GM12878 (cell line): ENCODE measurements around the gene TAS1R2. TPM values are rescaled to one million over a fixed set of nuclear protein-coding genes. Genes with fewer than 3 reads are reported as not detected.

Source experiments
- ATAC-seq: fragments of 200-7000 bp; cut with Tn5 transposase; 3 replicates; pipeline ENCODE4 v1.9.1; 2020; ENCODE audit warnings: mild to moderate bottlenecking, moderate library complexity
- BruUV-seq: library from RNA; stranded (reverse); fragments of 400-500 nt; replicated peaks from 2 replicates; lab custom pipeline; 2021; lab: Mats Ljungman, UMichigan
- CTCF ChIA-PET: fragments of 300-600 bp; sonication (Branson Sonifier 250); formaldehyde crosslinking; extraction: SDS; loops from one replicate; lab custom pipeline; 2021; ENCODE audit warnings: inconsistent platforms; lab: Yijun Ruan, JAX
- POLR2A ChIA-PET: fragments of 350-600 bp; formaldehyde crosslinking; extraction: SDS; loops from one replicate; lab custom pipeline; 2021; ENCODE audit warnings: inconsistent platforms; lab: Charles Lee
- RAD21 ChIA-PET: fragments of 300-600 bp; sonication (Branson Sonifier 250); formaldehyde crosslinking; loops from one replicate; lab custom pipeline; 2023; ENCODE audit warnings: antibody characterized with exemption; ENCODE audit not compliant: unreplicated experiment; lab: Charles Lee
- SMC1A ChIA-PET: fragments of 300-600 bp; sonication (Branson Sonifier 250); formaldehyde crosslinking; loops from one replicate; lab custom pipeline; 2023; ENCODE audit not compliant: unreplicated experiment, uncharacterized antibody; lab: Charles Lee
- DNase-seq: peaks from one replicate; pipeline ENCODE4 v3.0.0-alpha.2; 2011; ENCODE audit warnings: low read depth, low spot score
- FAIRE-seq: peaks from 3 replicates; lab custom pipeline; 2011; peaks lifted over from hg19 to GRCh38; lab: Jason Lieb, UNC
- H2AFZ ChIP-seq: 2 replicates; pipeline ENCODE4 v1.6.0; 2011; ENCODE audit warnings: low read depth, low read length, control low read depth; ENCODE audit not compliant: control insufficient read depth
- H3K27ac ChIP-seq: 2 replicates; pipeline ENCODE4 v1.5.1; 2011; ENCODE audit warnings: control low read depth; ENCODE audit not compliant: control insufficient read depth, insufficient read depth
- H3K27me3 ChIP-seq, 2 experiments: replicated peaks in 1 of 2; 2 replicates each; pipeline versions ENCODE4 v1.6.0 to v1.6.1; 2011; ENCODE audit warnings: low read length in 1 of 2; ENCODE audit not compliant: control insufficient read depth in 2 of 2, insufficient read depth in 2 of 2
- H3K36me3 ChIP-seq, 2 experiments: 2 replicates each; pipeline ENCODE4 v1.5.1; 2011; ENCODE audit warnings: low read length in 1 of 2; ENCODE audit not compliant: control insufficient read depth in 2 of 2, insufficient read depth in 2 of 2
- H3K4me1 ChIP-seq: 2 replicates; pipeline ENCODE4 v1.6.1; 2011; ENCODE audit warnings: mild to moderate bottlenecking, low read length, moderate library complexity, mixed read lengths; ENCODE audit not compliant: control insufficient read depth, insufficient read depth
- H3K4me2 ChIP-seq: 2 replicates; pipeline ENCODE4 v1.6.0; 2011; ENCODE audit warnings: control low read depth; ENCODE audit not compliant: control insufficient read depth, insufficient read depth
- H3K4me3 ChIP-seq: fragments of 200-600 bp; sonication (generic); 2 replicates; pipeline ENCODE4 v1.5.1; 2016
- H3K79me2 ChIP-seq: 2 replicates; pipeline ENCODE4 v1.6.0; 2011; ENCODE audit warnings: low read length; ENCODE audit not compliant: control insufficient read depth, insufficient read depth
- H3K9ac ChIP-seq: 2 replicates; pipeline ENCODE4 v1.8.0; 2011; ENCODE audit warnings: low read length, control low read depth, mixed read lengths; ENCODE audit not compliant: control insufficient read depth, insufficient read depth
- H3K9me3 ChIP-seq: replicated peaks from 3 replicates; pipeline ENCODE4 v1.5.1; 2011; ENCODE audit warnings: mild to moderate bottlenecking, low read length; ENCODE audit not compliant: control insufficient read depth, insufficient read depth
- H4K20me1 ChIP-seq: 2 replicates; pipeline ENCODE4 v1.6.0; 2011; ENCODE audit not compliant: control insufficient read depth, insufficient read depth
- CHD1 ChIP-seq: IDR thresholded peaks from 2 replicates; pipeline ENCODE4 v1.6.1; 2012; ENCODE audit warnings: low read depth, low read length, improper control_type of control experiment
- CHD4 ChIP-seq: fragments of 200-600 bp; sonication (generic); IDR thresholded peaks from 2 replicates; pipeline ENCODE4 v1.6.1; 2016; ENCODE audit warnings: mild to moderate bottlenecking
- IRF4 ChIP-seq: IDR thresholded peaks from 2 replicates; pipeline ENCODE4 v1.6.1; 2011; ENCODE audit warnings: low read depth, low read length
- RBBP5 ChIP-seq: fragments of 200-600 bp; sonication (generic); conservative IDR thresholded peaks from 2 replicates; pipeline ENCODE4 v1.6.1; 2016
- SPI1 ChIP-seq: IDR thresholded peaks from 2 replicates; pipeline ENCODE4 v1.6.1; 2011; ENCODE audit warnings: low read depth, mild to moderate bottlenecking, low read length, moderate library complexity, borderline replicate concordance; ENCODE audit not compliant: insufficient read depth
- TCF12 ChIP-seq: IDR thresholded peaks from 2 replicates; pipeline ENCODE4 v1.6.1; 2011; ENCODE audit warnings: low read depth, mild to moderate bottlenecking, low read length
- WGBS: methylation state at CpG from one replicate; pipeline ENCODE4 v1.1.6; 2016; ENCODE audit warnings: low lambda C conversion rate; ENCODE audit not compliant: insufficient replicate concordance, insufficient coverage; ENCODE audit errors: missing lambda C conversion rate; 5-methylcytosine and 5-hydroxymethylcytosine counted together
- in situ Hi-C: fragments of 300-500 bp; cut with MboI; formaldehyde crosslinking; loops from 9 replicates; pipeline ENCODE4 v1.14.3; 2018; ENCODE audit warnings: mixed read lengths
- intact Hi-C: fragments of 100-400 bp; cut with micrococcal nuclease; formaldehyde crosslinking; loops from one replicate; pipeline ENCODE4 v1.14.2; 2022; ENCODE audit not compliant: unreplicated experiment
- polyA plus RNA-seq, 11 experiments: library from polyadenylated mRNA; depleted of rRNA in 4 of 11; unstranded in 6 of 11; stranded (reverse) in 5 of 11; fragments of >200 nt; fragmentation: Nextera tagmentation in 4 of 11; fragmentation: Illumina TruSeq in 1 of 11; extraction: Ambion mirVana in 4 of 11; extraction: Trizol in 1 of 11; gene quantifications; 1 replicate in 1 of 11; 2 replicates in 10 of 11; pipeline versions ENCODE4 v1.2.1 to v1.2.3, GENCODE V29; 2011 to 2016; ENCODE audit warnings: inconsistent platforms in 2 of 11, missing spikeins in 2 of 11, low read depth in 1 of 11
- total RNA-seq, 4 experiments: library from RNA; depleted of rRNA in 3 of 4; stranded (reverse); fragments of >200 nt in 3 of 4; fragmentation: Illumina TruSeq in 1 of 4; extraction: Trizol in 1 of 4; gene quantifications; 2 replicates each; pipeline versions ENCODE4 v1.2.1 to v1.2.3, GENCODE V29; 2013 to 2021
- TF ChIP-seq, protein P1 (sequence below): fragments of 450-650 bp; IDR thresholded peaks from 2 replicates; pipeline ENCODE4 v1.6.1; 2017; ENCODE audit warnings: mild to moderate bottlenecking, moderate library complexity
- TF ChIP-seq, protein P2 (sequence below): IDR thresholded peaks from 2 replicates; pipeline ENCODE4 v1.6.1; 2012; ENCODE audit warnings: low read length, inconsistent platforms

The TAS1R2 gene
- total and polyA plus RNA-seq, 10 of the 15 experiments (the other 5 are each of a cell fraction or from before 2014, with no cell fraction given): not detected

DNA sequence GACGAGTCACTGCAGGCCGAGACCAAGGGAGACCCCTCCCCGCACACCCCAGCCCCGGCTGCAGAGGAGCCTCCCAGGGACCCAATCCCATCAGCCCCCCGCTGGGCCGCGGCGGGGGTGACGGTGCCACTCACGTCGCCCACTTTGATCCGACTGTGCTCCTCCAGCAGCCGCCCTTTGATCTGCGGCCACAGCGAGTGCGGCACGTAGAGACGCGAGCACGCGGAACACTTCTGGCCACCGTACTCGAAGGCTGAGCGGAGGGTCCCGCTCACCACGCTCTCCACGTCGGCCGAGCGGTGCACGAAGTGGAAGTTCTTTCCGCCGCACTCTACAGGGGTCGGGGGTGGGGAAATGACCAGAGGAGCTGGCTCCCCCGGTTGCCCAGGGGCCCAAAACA lies 17.8 kb upstream of the TAS1R2 start (continued):
- TF ChIP-seq, protein P1, sequence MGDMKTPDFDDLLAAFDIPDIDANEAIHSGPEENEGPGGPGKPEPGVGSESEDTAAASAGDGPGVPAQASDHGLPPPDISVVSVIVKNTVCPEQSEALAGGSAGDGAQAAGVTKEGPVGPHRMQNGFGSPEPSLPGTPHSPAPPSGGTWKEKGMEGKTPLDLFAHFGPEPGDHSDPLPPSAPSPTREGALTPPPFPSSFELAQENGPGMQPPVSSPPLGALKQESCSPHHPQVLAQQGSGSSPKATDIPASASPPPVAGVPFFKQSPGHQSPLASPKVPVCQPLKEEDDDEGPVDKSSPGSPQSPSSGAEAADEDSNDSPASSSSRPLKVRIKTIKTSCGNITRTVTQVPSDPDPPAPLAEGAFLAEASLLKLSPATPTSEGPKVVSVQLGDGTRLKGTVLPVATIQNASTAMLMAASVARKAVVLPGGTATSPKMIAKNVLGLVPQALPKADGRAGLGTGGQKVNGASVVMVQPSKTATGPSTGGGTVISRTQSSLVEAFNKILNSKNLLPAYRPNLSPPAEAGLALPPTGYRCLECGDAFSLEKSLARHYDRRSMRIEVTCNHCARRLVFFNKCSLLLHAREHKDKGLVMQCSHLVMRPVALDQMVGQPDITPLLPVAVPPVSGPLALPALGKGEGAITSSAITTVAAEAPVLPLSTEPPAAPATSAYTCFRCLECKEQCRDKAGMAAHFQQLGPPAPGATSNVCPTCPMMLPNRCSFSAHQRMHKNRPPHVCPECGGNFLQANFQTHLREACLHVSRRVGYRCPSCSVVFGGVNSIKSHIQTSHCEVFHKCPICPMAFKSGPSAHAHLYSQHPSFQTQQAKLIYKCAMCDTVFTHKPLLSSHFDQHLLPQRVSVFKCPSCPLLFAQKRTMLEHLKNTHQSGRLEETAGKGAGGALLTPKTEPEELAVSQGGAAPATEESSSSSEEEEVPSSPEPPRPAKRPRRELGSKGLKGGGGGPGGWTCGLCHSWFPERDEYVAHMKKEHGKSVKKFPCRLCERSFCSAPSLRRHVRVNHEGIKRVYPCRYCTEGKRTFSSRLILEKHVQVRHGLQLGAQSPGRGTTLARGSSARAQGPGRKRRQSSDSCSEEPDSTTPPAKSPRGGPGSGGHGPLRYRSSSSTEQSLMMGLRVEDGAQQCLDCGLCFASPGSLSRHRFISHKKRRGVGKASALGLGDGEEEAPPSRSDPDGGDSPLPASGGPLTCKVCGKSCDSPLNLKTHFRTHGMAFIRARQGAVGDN: no peak
- TF ChIP-seq TCF12 (no peak), CHD1 (no peak)
- TF ChIP-seq, protein P2, sequence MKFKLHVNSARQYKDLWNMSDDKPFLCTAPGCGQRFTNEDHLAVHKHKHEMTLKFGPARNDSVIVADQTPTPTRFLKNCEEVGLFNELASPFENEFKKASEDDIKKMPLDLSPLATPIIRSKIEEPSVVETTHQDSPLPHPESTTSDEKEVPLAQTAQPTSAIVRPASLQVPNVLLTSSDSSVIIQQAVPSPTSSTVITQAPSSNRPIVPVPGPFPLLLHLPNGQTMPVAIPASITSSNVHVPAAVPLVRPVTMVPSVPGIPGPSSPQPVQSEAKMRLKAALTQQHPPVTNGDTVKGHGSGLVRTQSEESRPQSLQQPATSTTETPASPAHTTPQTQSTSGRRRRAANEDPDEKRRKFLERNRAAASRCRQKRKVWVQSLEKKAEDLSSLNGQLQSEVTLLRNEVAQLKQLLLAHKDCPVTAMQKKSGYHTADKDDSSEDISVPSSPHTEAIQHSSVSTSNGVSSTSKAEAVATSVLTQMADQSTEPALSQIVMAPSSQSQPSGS: no peak

DNA sequence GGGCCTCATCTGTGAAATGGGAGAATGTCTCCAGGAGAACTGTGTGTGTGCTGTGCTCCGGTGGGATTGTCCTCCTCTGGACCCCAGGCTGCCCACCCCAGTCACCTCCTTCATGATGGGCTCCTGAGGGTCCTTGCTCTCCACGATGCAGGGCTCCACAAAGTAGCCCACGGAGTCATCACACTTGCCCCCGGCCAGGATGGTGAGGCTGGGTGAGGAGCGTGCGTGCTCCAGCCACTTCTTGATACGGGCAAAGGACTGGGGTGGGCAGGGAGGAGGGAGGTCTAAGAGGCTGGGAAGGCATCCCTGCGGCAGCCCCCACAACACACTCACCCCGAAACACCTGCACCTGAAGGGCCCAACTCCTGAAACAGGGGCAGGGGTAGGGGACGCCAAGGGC lies 16.8 kb upstream of the TAS1R2 start:
- ChIA-PET CTCF (interaction anchor here (1.0 to 1.4 kb wide), 5 partner anchors 14 to 55 kb away, joined by 3 to 4 read pairs (median 3); partner anchors contain the start of gene ALDH4A1), RAD21 (no interaction called here), POLR2A (no interaction called here), SMC1A (no interaction called here)
- Histone ChIP-seq H4K20me1 (no peaks in the 10 kb centered on the region; the same call in 1 of the 2 replicates), H3K9me3 (no peaks in the 10 kb centered on the region), H3K4me3 (no peak overlapping the region), H3K27ac (no peak overlapping the region), H3K79me2 (no peaks in the 10 kb centered on the region), H3K36me3 (no peaks in the 10 kb centered on the region), H2AFZ (no peak overlapping the region), H3K27me3 (no peaks in the 10 kb centered on the region), H3K4me1 (no peaks in the 10 kb centered on the region), H3K4me2 (no peak overlapping the region), H3K9ac (no peak overlapping the region)
- no peak for TF ChIP-seq RBBP5
- no peak for TF ChIP-seq SPI1
- TF ChIP-seq CHD4: no peak
- TF ChIP-seq IRF4: no peak
- DNase-seq (no peak), FAIRE-seq (no peak), ATAC-seq (no peak)
- BruUV-seq: no TSS peak
- 75% methylated on average over 7 of the region's 10 CpGs for WGBS
- in situ Hi-C loops (no loop called here), intact Hi-C loops (loop anchor here (5.0 kb wide), 1 partner anchor 279 kb away; no protein-coding TSS in a partner anchor)
